NCI-H1105 treated with DMSO at 0.1 percent for 48 hours (cell line): Measurements from ENCODE around the gene VPS37C.

Source experiments
- DNase-seq: peaks from one replicate; lab custom pipeline; 2025; lab: John Stamatoyannopoulos, UW

The VPS37C gene

GRCh38 chr11:61132646-61133045 lies 28.6 kb downstream of the VPS37C start:
- no peak for DNase-seq

GRCh38 chr11:61131998-61132555 lies 29.1 kb downstream of the VPS37C start:
- DNase-seq: no peak

GRCh38 chr11:61131586-61131985 lies 29.6 kb downstream of the VPS37C start:
- no peak for DNase-seq

- DNase-seq: no peak
Measured at GRCh38 chr11:61131186-61131585, 30.0 kb downstream of the VPS37C start.

- no peak for DNase-seq
Measured at GRCh38 chr11:61129639-61130523, 31.3 kb downstream of the VPS37C start.

- DNase-seq: no peak
Measured at GRCh38 chr11:61128947-61129638, 32.1 kb downstream of the VPS37C start.

- no peak for DNase-seq
Measured at GRCh38 chr11:61127991-61128390, 33.2 kb downstream of the VPS37C start.

- DNase-seq: no peak
Measured at GRCh38 chr11:61126256-61126655, 35.0 kb downstream of the VPS37C start.

- DNase-seq: no peak
Measured at GRCh38 chr11:61125310-61125684, 35.9 kb downstream of the VPS37C start.

GRCh38 chr11:61124574-61125309 lies 36.5 kb downstream of the VPS37C start:
- DNase-seq: no peak

GRCh38 chr11:61123775-61124571 lies 37.3 kb downstream of the VPS37C start:
- DNase-seq: no peak

GRCh38 chr11:61122761-61123160 lies 38.5 kb downstream of the VPS37C start:
- no peak for DNase-seq

- DNase-seq: no peak
Measured at GRCh38 chr11:61121917-61122316, 39.3 kb downstream of the VPS37C start.

- DNase-seq: no peak
Measured at GRCh38 chr11:61121192-61121831, 39.9 kb downstream of the VPS37C start.

GRCh38 chr11:61120706-61121191 lies 40.5 kb downstream of the VPS37C start:
- DNase-seq: no peak

- no peak for DNase-seq
Measured at GRCh38 chr11:61120099-61120705, 41.0 kb downstream of the VPS37C start.

GRCh38 chr11:61119571-61119970 lies 41.7 kb downstream of the VPS37C start:
- DNase-seq: no peak

- no peak for DNase-seq
Measured at GRCh38 chr11:61119055-61119454, 42.2 kb downstream of the VPS37C start.

GRCh38 chr11:61118406-61118805 lies 42.8 kb downstream of the VPS37C start:
- DNase-seq: no peak

GRCh38 chr11:61118004-61118403 lies 43.2 kb downstream of the VPS37C start:
- DNase-seq: no peak

GRCh38 chr11:61117168-61117520 lies 44.1 kb downstream of the VPS37C start:
- no peak for DNase-seq
